GM12891 (cell line): Measurements from ENCODE around the gene NAXD.

Source experiments
- POLR2A ChIP-seq: IDR thresholded peaks from 2 replicates; pipeline ENCODE4 v1.6.1; 2011; ENCODE audit warnings: low read depth, low read length, control low read depth
- POLR2AphosphoS5 ChIP-seq: IDR thresholded peaks from 2 replicates; pipeline ENCODE4 v1.6.1; 2011; ENCODE audit warnings: low read depth, low read length, control low read depth
- TAF1 ChIP-seq: IDR thresholded peaks from 2 replicates; pipeline ENCODE4 v1.6.1; 2011; ENCODE audit warnings: low read depth, low read length, control low read depth

DNA sequence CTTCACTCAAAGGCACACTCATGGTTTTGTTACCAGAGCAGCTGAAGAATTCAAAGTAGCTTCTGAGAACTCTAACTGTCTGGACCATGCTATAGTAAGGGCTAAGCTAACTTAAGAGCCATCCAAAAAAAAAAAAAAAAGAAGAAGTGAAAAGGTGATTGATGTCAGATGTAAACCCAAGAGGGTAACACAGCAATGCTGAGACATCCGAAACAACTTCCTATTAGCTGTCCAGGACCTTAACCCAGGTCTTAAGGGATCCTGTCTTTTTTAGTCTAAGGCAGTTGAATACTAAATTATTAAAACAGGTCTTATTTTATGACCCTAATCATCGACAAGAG is 42.6 kb upstream of the NAXD start:
- TF ChIP-seq TAF1 = no peak
- no peak for TF ChIP-seq POLR2A
- TF ChIP-seq POLR2AphosphoS5 = no peak
